Endothelial cell of umbilical vein (primary cell): ENCODE data around the gene NDUFS4. TPM values are rescaled to one million over a fixed set of nuclear protein-coding genes. Genes with fewer than 3 reads are reported as not detected.

Source experiments
- BruUV-seq: library from RNA; stranded (reverse); fragments of 400-500 nt; replicated peaks from 2 replicates; lab custom pipeline; 2021; lab: Mats Ljungman, UMichigan
- CTCF ChIA-PET: fragments of 300-600, 350-600 bp; sonication (Branson Sonifier 250); formaldehyde crosslinking; loops from one replicate; lab custom pipeline; 2021; ENCODE audit warnings: antibody characterized with exemption, inconsistent platforms; lab: Charles Lee
- POLR2A ChIA-PET: fragments of 300-600, 350-600 bp; sonication (Branson Sonifier 250); formaldehyde crosslinking; loops from one replicate; lab custom pipeline; 2021; ENCODE audit warnings: antibody characterized with exemption, inconsistent platforms; lab: Charles Lee
- DNase-seq: peaks from one replicate; pipeline ENCODE4 v3.0.0-alpha.2; 2011; ENCODE audit warnings: low read depth, low spot score
- FAIRE-seq: peaks from 2 replicates; lab custom pipeline; 2011; peaks lifted over from hg19 to GRCh38; lab: Jason Lieb, UNC
- H2AFZ ChIP-seq: 2 replicates; pipeline ENCODE4 v1.6.0; 2012; ENCODE audit warnings: low read depth, low read length, control low read depth, inconsistent platforms
- H3K27ac ChIP-seq: 2 replicates; pipeline ENCODE4 v1.5.1; 2011; ENCODE audit warnings: low read depth, mild to moderate bottlenecking, control low read depth, low read length, moderate library complexity; ENCODE audit not compliant: insufficient read depth
- H3K27me3 ChIP-seq, 2 experiments: 2 replicates each; pipeline versions ENCODE4 v1.6.0 to v1.6.1; 2011; ENCODE audit warnings: low read length in 2 of 2, mixed read lengths in 1 of 2; ENCODE audit not compliant: control insufficient read depth in 2 of 2, insufficient read depth in 2 of 2
- H3K36me3 ChIP-seq, 2 experiments: 2 replicates in 1 of 2; 3 replicates in 1 of 2; pipeline ENCODE4 v1.5.1; 2011; ENCODE audit warnings: low read length in 2 of 2, mild to moderate bottlenecking in 1 of 2, moderate library complexity in 1 of 2; ENCODE audit not compliant: control insufficient read depth in 2 of 2, insufficient read depth in 2 of 2; ENCODE audit errors: extremely low read depth in 1 of 2
- H3K4me1 ChIP-seq: 3 replicates; pipeline ENCODE4 v1.5.1; 2011; ENCODE audit warnings: mild to moderate bottlenecking, low read length; ENCODE audit not compliant: control insufficient read depth, insufficient read depth; ENCODE audit errors: extremely low read depth
- H3K4me2 ChIP-seq: 2 replicates; pipeline ENCODE4 v1.6.1; 2011; ENCODE audit warnings: low read length, control low read depth, mixed read lengths; ENCODE audit not compliant: insufficient read depth
- H3K4me3 ChIP-seq, 3 experiments: fragments of 200-600 bp in 1 of 3; sonication (generic), shearing (Covaris generic) in 1 of 3; replicated peaks in 1 of 3; 2 replicates each; pipeline ENCODE4 v1.5.1; 2011 to 2016; ENCODE audit warnings: control low read depth in 3 of 3, low read length in 3 of 3, mild to moderate bottlenecking in 2 of 3, inconsistent platforms in 1 of 3, low read depth in 1 of 3, moderate library complexity in 1 of 3; ENCODE audit not compliant: insufficient read depth in 1 of 3
- H3K79me2 ChIP-seq: 2 replicates; pipeline ENCODE4 v1.6.0; 2012; ENCODE audit warnings: low read length, inconsistent platforms; ENCODE audit not compliant: control insufficient read depth, insufficient read depth
- H3K9ac ChIP-seq: replicated peaks from 2 replicates; pipeline ENCODE3; 2011; ENCODE audit warnings: low read length, control low read depth; ENCODE audit not compliant: insufficient read depth; ENCODE audit errors: extremely low read depth
- H3K9me1 ChIP-seq: replicated peaks from 3 replicates; pipeline ENCODE4 v1.6.0; 2011; ENCODE audit warnings: mild to moderate bottlenecking, low read length; ENCODE audit not compliant: control insufficient read depth, insufficient read depth; ENCODE audit errors: extremely low read depth
- H3K9me3 ChIP-seq: replicated peaks from 2 replicates; pipeline ENCODE4 v1.5.1; 2012; ENCODE audit warnings: low read length, inconsistent platforms; ENCODE audit not compliant: control insufficient read depth, insufficient read depth
- H4K20me1 ChIP-seq: replicated peaks from 2 replicates; pipeline ENCODE3; 2011; ENCODE audit warnings: mild to moderate bottlenecking, low read length; ENCODE audit not compliant: control insufficient read depth, insufficient read depth; ENCODE audit errors: extremely low read depth
- CTCF ChIP-seq, 2 donors: IDR thresholded peaks; 1 replicate in 1 of 2; 2 replicates in 1 of 2; pipeline ENCODE4 v1.5.1; 2011; ENCODE audit warnings: low read length in 2 of 2, mild to moderate bottlenecking in 2 of 2, moderate library complexity in 2 of 2, control low read depth in 1 of 2, inconsistent platforms in 1 of 2, low read depth in 1 of 2; ENCODE audit not compliant: insufficient read depth in 1 of 2; ENCODE audit errors: extremely low read depth in 1 of 2
- GATA2 ChIP-seq: IDR thresholded peaks from 2 replicates; pipeline ENCODE4 v1.7.0; 2011; ENCODE audit warnings: low read depth, mild to moderate bottlenecking, moderate library complexity, mixed read lengths, low read length; ENCODE audit not compliant: insufficient read length, insufficient read depth
- JUN ChIP-seq: IDR thresholded peaks from 2 replicates; pipeline ENCODE4 v1.6.1; 2011; ENCODE audit warnings: borderline replicate concordance, low read depth; ENCODE audit not compliant: insufficient read length, insufficient read depth
- MAX ChIP-seq: IDR thresholded peaks from 2 replicates; pipeline ENCODE4 v1.6.1; 2011; ENCODE audit not compliant: insufficient read depth, insufficient read length
- dilution Hi-C: fragments of 300-500 bp; cut with MboI; formaldehyde crosslinking; loops from one replicate; pipeline ENCODE4 v1.15.0; 2019; ENCODE audit warnings: low sequenced_read_pairs; ENCODE audit not compliant: extremely low pct_ligation_motif_present
- intact Hi-C: fragments of 100-400 bp; cut with micrococcal nuclease; formaldehyde crosslinking; loops from one replicate; pipeline ENCODE4 v1.10.0; 2022
- polyA plus RNA-seq, 4 experiments: library from polyadenylated mRNA; depleted of rRNA in 3 of 4; stranded (reverse) in 3 of 4; unstranded in 1 of 4; fragments of >200 nt; gene quantifications; 2 replicates each; pipeline versions ENCODE4 v1.2.1 to v1.2.3, GENCODE V29; 2011 to 2012; ENCODE audit warnings: missing spikeins in 1 of 4
- total RNA-seq: library from RNA; stranded (reverse); gene quantifications from 2 replicates; pipeline ENCODE4 v1.2.3, GENCODE V29; 2021

NDUFS4 gene
- total and polyA plus RNA-seq, 2 donors (not counting 3 experiments of a cell fraction or from before 2014, with no cell fraction given): 70.4 to 76.2 TPM

- intact Hi-C loops: no loop called here
- dilution Hi-C loops: no loop called here
- no peak overlapping the region for H3K4me2 ChIP-seq
Observed at GRCh38 chr5:53568871-53569270, 8.4 kb downstream of the NDUFS4 start.

More at GRCh38 chr5:53568871-53569270, 8.4 kb downstream of the NDUFS4 start:
- Histone ChIP-seq H3K4me1 (peaks cover 10% of the 10 kb centered on the region), H2AFZ (no peak overlapping the region), H3K9me1 (no peaks in the 10 kb centered on the region), H3K9me3 (no peaks in the 10 kb centered on the region), H3K4me3 (no peak overlapping the region), H4K20me1 (peaks cover 25% of the 10 kb centered on the region), H3K79me2 (peaks cover 55% of the 10 kb centered on the region), H3K27me3 (no peaks in the 10 kb centered on the region), H3K36me3 (no peaks in the 10 kb centered on the region), H3K27ac (no peak overlapping the region), H3K9ac (no peak overlapping the region)
- no TSS peak for BruUV-seq
- TF ChIP-seq CTCF (IDR thresholded peaks at IDR 0.05; ENCODE audit: extremely low read depth in 1 of 2, insufficient read depth in 1 of 2, low read depth in 1 of 2, low read length in 2 of 2) (no peak), JUN (no peak), MAX (no peak), GATA2 (no peak)
- FAIRE-seq (no peak), DNase-seq (peak; percentile 12)
- ChIA-PET POLR2A (no interaction called here), CTCF (interaction anchor here (1.3 kb wide), 1 partner anchor 14 kb away, joined by 5 read pairs; no protein-coding TSS in a partner anchor)
